ENCODE data around the gene PXDN.

The PXDN gene

GRCh38 chr2:1650085-1650872 is 94.0 kb downstream of the PXDN start:
- Histone ChIP-seq H3K4me3 (replicated peaks; ENCODE audit: low read depth, low read length) (no peak overlapping the region), H3K36me3 (ENCODE audit: control insufficient read depth, insufficient read depth, low read length) (no peaks in the 10 kb centered on the region), H3K27me3 (replicated peaks; ENCODE audit: control insufficient read depth, insufficient read depth, low read length) (no peaks in the 10 kb centered on the region)
- DNase-seq (ENCODE audit: extremely low read depth, insufficient read length) = no peak
- TF ChIP-seq CTCF (IDR thresholded peaks at IDR 0.05; ENCODE audit: insufficient read depth, low read length, poor library complexity, severe bottlenecking) = no peak

GRCh38 chr2:1649103-1650084 is 94.9 kb downstream of the PXDN start:
- no peak for DNase-seq (ENCODE audit: extremely low read depth, insufficient read length)
- no peak for TF ChIP-seq CTCF (IDR thresholded peaks at IDR 0.05; ENCODE audit: insufficient read depth, low read length, poor library complexity, severe bottlenecking)
- Histone ChIP-seq H3K27me3 (replicated peaks; ENCODE audit: control insufficient read depth, insufficient read depth, low read length) (no peaks in the 10 kb centered on the region), H3K4me3 (replicated peaks; ENCODE audit: low read depth, low read length) (no peak overlapping the region), H3K36me3 (ENCODE audit: control insufficient read depth, insufficient read depth, low read length) (no peaks in the 10 kb centered on the region)

- Histone ChIP-seq H3K4me3 (replicated peaks; ENCODE audit: low read depth, low read length) (no peak overlapping the region), H3K27me3 (replicated peaks; ENCODE audit: control insufficient read depth, insufficient read depth, low read length) (no peaks in the 10 kb centered on the region), H3K36me3 (ENCODE audit: control insufficient read depth, insufficient read depth, low read length) (no peaks in the 10 kb centered on the region)
- TF ChIP-seq CTCF (IDR thresholded peaks at IDR 0.05; ENCODE audit: insufficient read depth, low read length, poor library complexity, severe bottlenecking) = no peak
- no peak for DNase-seq (ENCODE audit: extremely low read depth, insufficient read length)
Observed at GRCh38 chr2:1648241-1649102, 95.8 kb downstream of the PXDN start.

DNA sequence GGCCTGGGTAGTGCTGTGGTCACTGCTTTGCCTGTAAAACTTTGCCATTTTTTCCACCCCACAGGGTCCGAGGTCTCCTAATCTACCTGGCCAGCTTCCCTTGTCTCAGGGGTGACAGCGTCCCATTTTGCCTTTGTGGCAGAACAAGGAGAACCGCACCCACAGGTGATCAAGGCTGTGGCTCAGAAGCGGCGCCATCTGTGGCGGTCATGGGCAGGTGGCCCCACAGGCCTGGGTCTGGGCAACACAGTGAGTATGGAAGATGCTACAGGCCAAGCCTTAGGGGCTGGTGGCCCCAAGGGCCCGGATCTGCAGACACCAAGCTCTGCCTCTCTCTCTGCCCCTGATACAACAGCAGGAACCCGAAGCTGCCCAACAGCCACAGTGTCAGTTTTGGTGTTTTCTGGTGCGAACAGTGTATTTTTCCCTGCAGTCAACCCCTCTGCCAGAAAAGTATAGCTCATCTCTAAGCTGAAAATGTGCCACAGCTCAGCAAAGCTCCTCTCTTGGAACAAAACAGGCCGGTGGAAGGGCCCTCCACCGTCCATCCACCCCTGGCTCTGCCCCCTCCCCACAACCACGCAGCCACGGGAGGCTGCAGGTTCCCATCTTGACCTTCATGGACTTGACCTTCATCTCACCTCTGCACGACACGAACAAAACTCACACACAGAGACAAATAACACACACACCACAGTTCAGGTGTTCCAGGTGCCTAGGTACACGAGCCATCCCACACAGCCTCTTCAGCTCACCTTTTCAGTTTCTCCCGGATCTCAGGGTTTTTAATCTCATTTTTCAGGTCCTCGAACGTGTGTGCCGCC is 96.7 kb downstream of the PXDN start:
- H3K36me3 ChIP-seq (ENCODE audit: control insufficient read depth, insufficient read depth, low read length) = no peaks in the 10 kb centered on the region
- DNase-seq (ENCODE audit: extremely low read depth, insufficient read length) = no peak
- no peak for TF ChIP-seq CTCF (IDR thresholded peaks at IDR 0.05; ENCODE audit: insufficient read depth, low read length, poor library complexity, severe bottlenecking)
- no peaks in the 10 kb centered on the region for H3K27me3 ChIP-seq (replicated peaks; ENCODE audit: control insufficient read depth, insufficient read depth, low read length)
- no peak overlapping the region for H3K4me3 ChIP-seq (replicated peaks; ENCODE audit: low read depth, low read length)

Measured in GM06990 (cell line).